Umbilical cord (tissue), 2 donors: ENCODE data around the gene USP13. TPM values are rescaled to one million over a fixed set of nuclear protein-coding genes. Genes with fewer than 3 reads are reported as not detected.

ENCODE experiments used
- DNase-seq: peaks from one replicate; pipeline ENCODE4 v3.0.0-alpha.2; 2015; ENCODE audit warnings: low spot score
- total RNA-seq: library from RNA; depleted of rRNA; stranded (reverse); fragments of >200 nt; gene quantifications from one replicate; pipeline ENCODE4 v1.2.3, GENCODE V29; 2014; ENCODE audit warnings: low replicate concordance; ENCODE audit not compliant: insufficient read depth

USP13 gene
- total RNA-seq, 1 donor from 2014 or later: 11.1 TPM

- DNase-seq: no peak
Measured at GRCh38 chr3:179788996-179789395, 136.2 kb downstream of the USP13 start.

- no peak for DNase-seq
Measured at GRCh38 chr3:179791793-179792192, 139.0 kb downstream of the USP13 start.

GRCh38 chr3:179794355-179794754 lies 141.5 kb downstream of the USP13 start:
- DNase-seq: no peak

- DNase-seq: no peak
Measured at GRCh38 chr3:179796421-179796820, 143.6 kb downstream of the USP13 start.

DNA sequence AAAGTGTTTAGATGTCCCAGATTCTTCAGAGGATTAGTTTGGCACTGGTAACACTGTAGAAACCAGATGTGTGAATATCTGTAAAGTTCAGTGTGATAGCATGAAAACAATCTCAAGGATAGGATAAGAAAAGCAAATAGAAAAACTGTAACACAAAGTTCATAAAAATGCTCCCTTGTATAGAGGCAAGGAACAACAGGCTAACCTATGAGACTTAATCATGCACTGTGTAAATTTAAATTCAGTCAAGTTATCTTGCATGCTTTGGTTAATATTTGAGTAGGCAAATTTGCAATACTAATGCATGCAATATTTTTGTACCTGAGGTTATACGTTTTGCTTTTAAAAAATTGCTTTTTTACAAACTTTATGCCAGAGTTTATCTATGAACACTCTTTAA lies 144.4 kb downstream of the USP13 start:
- peak; percentile 15 for DNase-seq

GRCh38 chr3:179801263-179801662 lies 148.4 kb downstream of the USP13 start:
- DNase-seq: peak; percentile 84

DNA sequence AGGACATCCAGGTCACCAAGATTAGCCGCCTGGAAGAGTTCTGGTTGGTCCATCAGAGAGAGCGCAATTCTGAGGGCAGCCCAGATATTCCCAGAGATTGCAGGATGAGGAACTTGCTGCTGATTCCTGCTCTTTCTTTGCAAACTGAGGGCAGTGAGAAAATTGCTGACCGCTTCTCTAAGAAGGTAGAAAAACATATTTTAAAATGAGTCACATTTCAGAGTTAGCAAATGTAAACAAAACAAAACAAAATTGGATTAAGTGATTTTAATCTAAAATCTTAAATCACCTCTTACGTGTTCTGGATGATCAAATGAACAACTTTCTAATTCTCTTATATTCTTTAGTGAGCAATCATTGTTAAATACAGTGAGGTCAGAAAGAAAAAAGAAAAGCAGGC lies 149.0 kb downstream of the USP13 start:
- no peak for DNase-seq

DNA sequence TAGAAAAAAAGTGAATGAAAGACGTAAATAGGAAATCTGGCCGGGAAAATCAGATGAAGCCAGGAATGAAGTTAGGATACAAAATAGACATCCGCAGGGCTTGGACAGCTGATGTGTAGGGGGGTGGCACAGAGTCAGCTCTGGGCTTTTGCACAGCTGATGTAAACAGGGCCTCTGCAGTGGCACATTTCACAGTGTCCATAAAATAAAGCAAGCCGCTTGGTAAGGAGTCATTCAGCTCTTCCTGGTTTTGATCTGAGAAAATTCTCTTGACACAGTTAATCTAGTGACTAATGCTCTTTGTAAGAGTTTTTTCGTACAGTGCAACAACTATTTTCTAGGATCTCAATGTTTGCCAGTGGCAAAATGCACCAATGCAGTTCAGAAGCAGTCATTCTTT lies 153.3 kb downstream of the USP13 start:
- DNase-seq: peak; percentile 14

- no peak for DNase-seq
Measured at GRCh38 chr3:179807588-179807987, 154.7 kb downstream of the USP13 start.

GRCh38 chr3:179809639-179810038 lies 156.8 kb downstream of the USP13 start:
- no peak for DNase-seq

GRCh38 chr3:179811321-179812095 lies 158.7 kb downstream of the USP13 start:
- DNase-seq: peak; percentile 64

- no peak for DNase-seq
Measured at GRCh38 chr3:179812096-179812382, 159.2 kb downstream of the USP13 start.

DNA sequence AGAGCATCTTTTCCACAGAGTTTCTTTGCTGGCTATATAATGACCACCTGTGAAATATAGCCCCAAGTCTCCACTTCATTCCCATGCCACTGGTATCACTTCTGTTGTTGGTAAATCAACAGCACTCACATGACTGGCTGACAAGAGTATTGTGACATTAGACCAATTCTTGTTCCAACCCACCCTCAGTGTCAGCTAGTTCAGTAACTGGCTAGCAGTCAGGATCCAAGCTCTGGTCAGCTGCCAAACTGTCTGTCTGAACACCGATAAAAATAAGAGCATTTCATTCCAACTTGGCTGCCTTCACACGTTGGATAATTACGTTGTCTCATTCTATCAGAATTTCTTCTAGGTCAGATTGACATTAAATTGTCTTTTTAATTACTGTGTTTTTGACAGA lies 166.5 kb downstream of the USP13 start:
- DNase-seq: no peak

GRCh38 chr3:179822296-179822695 lies 169.5 kb downstream of the USP13 start:
- no peak for DNase-seq

GRCh38 chr3:179825527-179826246 lies 172.8 kb downstream of the USP13 start:
- no peak for DNase-seq

GRCh38 chr3:179826247-179826637 lies 173.4 kb downstream of the USP13 start:
- no peak for DNase-seq

DNA sequence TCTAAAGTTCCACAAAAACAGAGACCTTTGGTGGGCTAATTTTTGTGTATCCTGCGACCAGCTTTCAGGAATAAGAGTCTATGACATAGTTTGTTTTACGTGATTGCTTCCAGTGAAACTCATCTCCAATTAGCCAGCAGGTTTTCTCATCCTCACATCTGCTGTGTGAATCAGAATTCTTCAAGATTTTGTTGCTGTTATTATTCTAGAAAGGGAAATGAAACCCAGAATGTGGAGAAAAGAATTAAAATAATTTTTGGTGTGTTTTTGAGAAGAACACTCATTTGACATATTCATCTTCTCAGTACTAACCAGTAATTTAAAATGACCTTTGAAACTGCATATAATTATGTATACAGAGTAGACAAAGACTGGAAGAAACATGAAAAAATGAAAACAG lies 175.9 kb downstream of the USP13 start:
- no peak for DNase-seq

DNA sequence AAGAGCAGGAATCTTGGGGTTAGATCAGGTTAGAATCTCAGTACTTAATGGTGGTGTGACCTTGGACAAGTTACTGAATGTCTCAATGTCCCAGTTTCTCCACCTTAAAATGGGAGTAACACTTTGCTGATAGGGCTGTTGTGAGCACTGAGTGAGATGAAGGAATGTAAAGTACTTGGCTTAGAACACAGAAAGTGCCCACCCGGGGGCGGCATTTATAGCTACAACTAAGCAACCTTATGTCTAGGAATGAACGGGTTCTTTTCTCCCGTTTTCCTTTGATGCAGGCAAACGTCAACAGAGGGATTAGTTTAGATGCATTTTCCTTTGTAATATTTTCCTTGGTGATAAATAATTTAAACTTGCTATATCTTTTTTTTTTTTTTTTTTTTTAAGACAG lies 176.6 kb downstream of the USP13 start:
- DNase-seq: no peak

GRCh38 chr3:179832333-179832854 lies 179.6 kb downstream of the USP13 start:
- DNase-seq: no peak

DNA sequence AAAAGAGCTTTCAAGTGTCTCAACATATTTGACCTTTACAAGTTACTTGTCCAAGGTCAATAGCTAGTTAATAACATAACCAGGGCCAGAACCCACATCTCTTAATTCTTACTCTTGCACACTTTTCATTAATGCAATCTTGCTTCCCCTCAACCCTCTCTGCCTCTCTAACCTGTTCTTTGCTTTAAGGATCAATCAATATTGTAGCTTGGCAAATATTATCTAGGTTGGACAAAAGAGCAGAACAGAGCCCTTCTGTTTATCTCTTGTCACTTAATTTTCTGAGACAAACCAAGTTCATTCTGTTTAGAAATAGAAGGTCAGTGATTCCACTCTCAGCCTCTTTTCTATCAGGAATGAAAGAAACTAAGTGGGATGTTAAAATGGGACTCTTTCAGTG lies 180.5 kb downstream of the USP13 start:
- no peak for DNase-seq

- no peak for DNase-seq
Measured at GRCh38 chr3:179837374-179837773, 184.5 kb downstream of the USP13 start.
